Measurements from ENCODE around the gene ARPC5.

The ARPC5 gene

GRCh38 chr1:183584147-183584546 is 51.4 kb downstream of the ARPC5 start:
- no peak for DNase-seq

GRCh38 chr1:183583466-183583865 is 52.1 kb downstream of the ARPC5 start:
- no peak for DNase-seq

GRCh38 chr1:183582021-183582713 is 53.4 kb downstream of the ARPC5 start:
- no peak for DNase-seq

GRCh38 chr1:183580281-183580682 is 55.3 kb downstream of the ARPC5 start:
- DNase-seq, result peak; percentile 11

GRCh38 chr1:183578856-183579255 is 56.7 kb downstream of the ARPC5 start:
- DNase-seq, result no peak

GRCh38 chr1:183577897-183578465 is 57.6 kb downstream of the ARPC5 start:
- no peak for DNase-seq

- no peak for DNase-seq
These were observed 59.0 kb downstream of the ARPC5 start for GRCh38 chr1:183576537-183576936.

GRCh38 chr1:183575606-183576005 is 60.0 kb downstream of the ARPC5 start:
- DNase-seq, result no peak

- no peak for DNase-seq
These were observed 62.9 kb downstream of the ARPC5 start for GRCh38 chr1:183572721-183573120.

- no peak for DNase-seq
These were observed 63.8 kb downstream of the ARPC5 start for GRCh38 chr1:183571678-183572268.
